ENCODE measurements around the gene P2RX4.

GRCh38 chr12:121217761-121218160 lies 7.8 kb downstream of the P2RX4 start:
- TF ChIP-seq POLR2A (IDR thresholded peaks at IDR 0.05) (no peak), CTCF (IDR thresholded peaks at IDR 0.05) (no peak), POLR2AphosphoS5 (IDR thresholded peaks at IDR 0.05) (no peak)
